Subcutaneous abdominal adipose tissue (tissue), 5 donors: Measurements from ENCODE around the gene YPEL5.

Experiments used
- H3K27ac ChIP-seq: one replicate; pipeline ENCODE4 v1.7.0; 2013; ENCODE audit warnings: low read depth, mild to moderate bottlenecking, inconsistent platforms, low read length, moderate library complexity
- H3K27me3 ChIP-seq, 5 donors: one replicate each; pipeline ENCODE4 v1.7.0; 2013; ENCODE audit warnings: low read length in 5 of 5, inconsistent platforms in 1 of 5; ENCODE audit not compliant: control insufficient read depth in 5 of 5, insufficient read depth in 4 of 5
- H3K36me3 ChIP-seq, 5 donors: one replicate each; pipeline ENCODE4 v1.7.0; 2013; ENCODE audit warnings: low read length in 5 of 5; ENCODE audit not compliant: control insufficient read depth in 5 of 5, insufficient read depth in 5 of 5
- H3K4me1 ChIP-seq, 5 donors: one replicate each; pipeline ENCODE4 v1.7.0; 2013; ENCODE audit warnings: low read length in 5 of 5, mild to moderate bottlenecking in 3 of 5, moderate library complexity in 1 of 5; ENCODE audit not compliant: control insufficient read depth in 5 of 5, insufficient read depth in 5 of 5
- H3K4me3 ChIP-seq, 5 donors: one replicate each; pipeline ENCODE4 v1.7.0; 2013; ENCODE audit warnings: low read length in 5 of 5, low read depth in 1 of 5
- H3K9ac ChIP-seq, 5 donors: one replicate each; pipeline ENCODE4 v1.7.0; 2013; ENCODE audit warnings: low read length in 5 of 5, mild to moderate bottlenecking in 4 of 5, moderate library complexity in 3 of 5
- H3K9me3 ChIP-seq, 5 donors: one replicate each; pipeline ENCODE4 v1.7.0; 2013; ENCODE audit warnings: low read length in 5 of 5; ENCODE audit not compliant: control insufficient read depth in 5 of 5
- donor health status: healthy.
- donor health status: healthy.
- donor health status: healthy.
- donor health status: healthy.
- donor health status: healthy.

Gene YPEL5

DNA sequence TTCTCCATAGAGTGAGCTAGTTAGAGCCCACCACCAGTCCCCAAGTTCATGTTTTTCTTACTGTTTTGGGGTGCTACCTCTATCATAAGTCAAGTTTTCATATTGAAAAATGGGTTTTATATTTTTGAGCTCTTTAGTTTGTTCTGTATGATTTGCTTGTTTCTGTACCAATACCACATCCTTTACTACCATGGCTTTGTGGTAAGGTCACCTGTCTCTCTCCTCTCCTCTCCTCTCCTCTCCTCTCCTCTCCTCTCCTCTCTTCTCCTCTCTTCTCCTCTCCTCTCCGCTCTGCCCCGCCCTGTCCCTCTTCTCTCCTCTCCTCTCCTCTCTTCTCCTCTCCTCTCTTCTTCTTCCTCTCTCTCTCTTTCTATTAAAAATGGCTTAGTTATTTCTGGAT is 62.4 kb downstream of the YPEL5 start:
- Histone ChIP-seq H3K9ac (no peak overlapping the region), H3K4me3 (no peak overlapping the region), H3K27ac (no peak overlapping the region), H3K27me3 (no peaks in the 10 kb centered on the region), H3K9me3 (no peaks in the 10 kb centered on the region), H3K36me3 (no peaks in the 10 kb centered on the region), H3K4me1 (peaks cover 2 to 17% (median 16%) of the 10 kb centered on the region in 5 donors)
